GM12864 (cell line): Measurements from ENCODE around the gene TPSD1.
"Not testable (repeated sequence)": the region's sequence is repeated elsewhere in the genome, so short reads cannot be mapped to it uniquely, and the experiment has no call there.

Experiments
- DNase-seq: peaks from one replicate; pipeline ENCODE4 v3.0.0-alpha.2; 2011; ENCODE audit warnings: low read depth
- H3K4me3 ChIP-seq: 2 replicates; pipeline ENCODE4 v1.5.1; 2011; ENCODE audit warnings: mild to moderate bottlenecking, low read depth, low read length, control low read depth
- TF ChIP-seq, protein P1 (sequence below): IDR thresholded peaks from 2 replicates; pipeline ENCODE4 v1.5.1; 2011; ENCODE audit warnings: low read depth, mild to moderate bottlenecking, moderate library complexity, low read length, control low read depth, inconsistent platforms; ENCODE audit errors: missing control alignments

Gene TPSD1

DNA sequence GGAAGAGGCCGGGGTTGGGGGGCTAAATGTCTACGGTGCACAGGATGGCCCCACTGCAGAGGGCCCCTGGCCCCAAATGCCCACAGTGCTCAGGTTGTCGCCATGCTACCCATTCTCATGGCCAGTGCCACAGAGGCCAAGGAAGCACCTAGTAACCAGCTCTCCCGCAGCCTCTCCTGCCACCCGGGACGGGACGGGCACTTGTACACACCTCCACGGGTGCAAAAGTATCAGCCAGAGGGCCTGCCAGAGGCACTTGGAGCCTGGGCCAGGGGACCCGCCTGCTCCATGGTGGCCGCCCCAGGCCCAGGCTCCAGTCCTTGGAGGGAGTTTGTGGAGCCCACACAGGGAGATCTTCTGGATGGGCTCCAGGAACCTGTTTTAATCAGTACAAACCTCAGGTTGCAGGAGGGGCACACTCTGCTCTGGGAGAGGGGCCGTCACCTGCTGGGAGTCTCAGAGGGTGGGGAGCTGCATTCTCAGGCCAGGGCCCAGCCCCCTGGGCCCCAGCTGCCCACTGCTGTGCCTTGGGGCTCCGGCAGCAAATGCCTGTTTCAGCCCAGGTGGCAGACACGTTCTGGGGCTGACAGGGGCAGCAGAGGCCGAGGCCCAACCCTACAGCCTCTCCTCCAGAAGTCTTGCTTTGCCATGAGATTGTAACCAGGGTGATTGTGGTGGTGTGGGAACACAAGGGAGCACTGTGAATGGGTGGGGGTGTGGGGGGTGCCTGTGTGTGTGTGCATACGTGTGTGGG lies 7.9 kb downstream of the TPSD1 start:
- H3K4me3 ChIP-seq = no peak overlapping the region
- TF ChIP-seq, protein P1, sequence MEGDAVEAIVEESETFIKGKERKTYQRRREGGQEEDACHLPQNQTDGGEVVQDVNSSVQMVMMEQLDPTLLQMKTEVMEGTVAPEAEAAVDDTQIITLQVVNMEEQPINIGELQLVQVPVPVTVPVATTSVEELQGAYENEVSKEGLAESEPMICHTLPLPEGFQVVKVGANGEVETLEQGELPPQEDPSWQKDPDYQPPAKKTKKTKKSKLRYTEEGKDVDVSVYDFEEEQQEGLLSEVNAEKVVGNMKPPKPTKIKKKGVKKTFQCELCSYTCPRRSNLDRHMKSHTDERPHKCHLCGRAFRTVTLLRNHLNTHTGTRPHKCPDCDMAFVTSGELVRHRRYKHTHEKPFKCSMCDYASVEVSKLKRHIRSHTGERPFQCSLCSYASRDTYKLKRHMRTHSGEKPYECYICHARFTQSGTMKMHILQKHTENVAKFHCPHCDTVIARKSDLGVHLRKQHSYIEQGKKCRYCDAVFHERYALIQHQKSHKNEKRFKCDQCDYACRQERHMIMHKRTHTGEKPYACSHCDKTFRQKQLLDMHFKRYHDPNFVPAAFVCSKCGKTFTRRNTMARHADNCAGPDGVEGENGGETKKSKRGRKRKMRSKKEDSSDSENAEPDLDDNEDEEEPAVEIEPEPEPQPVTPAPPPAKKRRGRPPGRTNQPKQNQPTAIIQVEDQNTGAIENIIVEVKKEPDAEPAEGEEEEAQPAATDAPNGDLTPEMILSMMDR = no peak
- no peak for DNase-seq

DNA sequence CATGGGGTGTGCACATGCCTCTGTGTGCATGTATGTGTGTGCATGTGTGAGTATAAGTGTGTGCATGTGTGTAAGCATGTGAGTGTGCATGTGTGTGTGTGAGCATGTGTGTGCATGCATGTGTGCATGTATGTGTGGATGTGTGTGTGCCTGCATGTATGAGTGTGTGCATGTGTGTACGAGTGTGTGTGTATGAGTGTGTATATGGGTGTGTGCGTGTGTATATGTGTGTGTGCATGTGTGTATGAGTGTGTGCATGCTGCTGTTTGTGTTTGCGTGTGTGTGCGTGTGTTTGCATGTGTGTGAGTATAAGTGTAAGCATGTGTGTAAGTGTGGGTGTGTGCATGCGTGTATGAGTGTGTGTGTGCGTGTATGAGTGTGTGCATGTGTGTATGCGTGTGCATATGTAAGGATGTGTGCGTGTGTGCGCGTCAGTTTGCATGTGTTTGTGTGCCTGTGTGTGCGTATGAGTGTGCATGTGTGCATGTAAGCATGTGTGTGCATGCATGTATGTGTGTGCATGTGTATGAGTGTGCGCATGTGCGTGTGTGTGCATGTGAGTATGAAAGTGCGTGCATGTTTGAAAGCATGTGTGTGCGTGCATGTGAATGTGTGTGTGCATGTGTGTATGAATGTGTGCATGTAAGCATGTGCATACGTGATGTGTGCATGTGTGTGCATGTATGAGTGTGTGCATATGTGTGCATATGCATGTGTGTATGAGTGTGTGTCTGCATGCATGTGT lies 8.6 kb downstream of the TPSD1 start:
- DNase-seq = no peak
- TF ChIP-seq, protein P1 = no peak
- H3K4me3 ChIP-seq = no peak overlapping the region

DNA sequence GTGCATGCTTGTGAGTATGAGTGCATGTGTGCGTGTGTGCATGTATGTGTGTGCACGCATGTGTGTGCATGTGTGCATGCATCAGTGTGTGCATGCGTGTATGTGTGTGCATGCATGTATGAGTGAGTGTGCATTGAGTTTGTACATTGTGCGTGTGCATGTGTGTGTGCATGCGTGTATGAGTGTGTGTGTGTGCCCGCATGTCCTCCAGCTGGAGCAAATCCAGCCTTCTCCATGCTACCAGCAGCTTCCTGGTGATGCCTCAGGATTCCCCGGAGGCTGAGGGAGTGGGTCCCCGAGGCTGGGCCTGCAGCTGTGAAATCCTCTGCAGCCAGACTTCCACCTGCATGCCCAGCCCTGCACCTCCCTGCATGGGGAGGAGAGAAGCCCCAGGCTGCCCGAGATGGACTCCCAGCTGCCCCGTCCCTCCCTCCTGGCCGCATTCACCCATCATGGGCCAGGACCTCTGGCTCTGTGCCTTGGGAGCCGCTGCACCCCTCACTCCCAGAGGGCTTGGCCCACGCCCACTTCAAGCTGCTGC lies 9.3 kb downstream of the TPSD1 start:
- DNase-seq = no peak
- H3K4me3 ChIP-seq = no peak overlapping the region
- TF ChIP-seq, protein P1 = no peak

DNA sequence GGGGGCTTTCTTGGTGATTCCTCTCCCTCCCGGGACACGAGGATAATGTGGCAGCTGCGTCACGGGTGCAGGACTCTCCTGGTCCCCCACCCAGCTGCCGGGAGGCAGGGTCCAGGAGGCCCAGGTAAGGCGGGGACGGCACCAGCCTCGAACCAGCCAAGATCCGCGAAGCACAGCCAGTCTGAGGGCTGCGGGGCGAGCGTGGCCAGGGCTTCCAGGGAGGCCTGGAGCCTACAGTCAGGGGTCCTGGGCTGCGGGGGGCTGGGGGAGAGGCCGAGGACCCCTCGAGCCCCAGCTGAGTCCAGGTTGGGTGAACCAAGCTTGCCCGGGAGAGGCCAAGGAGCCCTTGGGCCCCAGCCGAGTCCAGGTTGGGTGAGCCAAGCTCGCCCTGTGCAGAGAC lies 10.0 kb downstream of the TPSD1 start:
- DNase-seq = no peak
- H3K4me3 ChIP-seq = no peak overlapping the region
- TF ChIP-seq, protein P1 = no peak

DNA sequence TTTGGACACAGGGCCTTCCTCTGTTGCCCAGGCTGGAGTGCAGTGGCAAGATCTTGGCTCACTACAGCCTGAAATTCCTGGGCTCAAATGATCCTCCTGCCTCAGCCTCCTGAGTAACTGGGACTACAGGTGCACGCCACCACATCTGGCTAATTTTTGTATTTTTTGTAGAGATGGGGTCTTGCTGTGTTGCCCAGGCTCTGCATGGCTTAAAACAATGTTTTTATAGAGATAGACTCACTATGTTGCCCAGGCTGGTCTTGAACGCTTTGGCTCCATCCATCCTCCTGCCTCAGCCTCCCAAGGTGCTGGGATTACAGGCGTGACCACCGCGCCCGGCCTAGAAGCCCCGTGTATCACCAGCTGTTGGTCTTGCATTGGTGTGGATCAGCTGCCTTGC lies 13.5 kb downstream of the TPSD1 start:
- not testable (repeated sequence) for DNase-seq, H3K4me3 ChIP-seq

DNA sequence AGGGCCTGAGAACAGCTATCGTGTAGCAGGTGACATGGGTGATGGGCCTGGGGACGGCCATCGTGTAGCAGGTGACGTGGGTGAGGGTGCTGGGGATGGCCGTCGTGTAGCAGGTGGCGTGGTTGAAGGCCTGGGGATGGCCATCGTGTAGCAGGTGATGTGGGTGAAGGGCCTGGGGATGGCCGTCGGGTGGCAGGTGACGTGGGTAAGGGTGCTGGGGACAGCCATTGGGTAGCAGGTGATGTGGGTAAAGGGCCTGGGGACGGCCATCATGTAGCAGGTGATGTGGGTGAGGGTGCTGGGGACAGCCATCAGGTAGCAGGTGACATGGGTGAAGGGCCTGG lies 15.5 kb downstream of the TPSD1 start:
- TF ChIP-seq, protein P1 = no peak
- DNase-seq = no peak
- H3K4me3 ChIP-seq = no peak overlapping the region

DNA sequence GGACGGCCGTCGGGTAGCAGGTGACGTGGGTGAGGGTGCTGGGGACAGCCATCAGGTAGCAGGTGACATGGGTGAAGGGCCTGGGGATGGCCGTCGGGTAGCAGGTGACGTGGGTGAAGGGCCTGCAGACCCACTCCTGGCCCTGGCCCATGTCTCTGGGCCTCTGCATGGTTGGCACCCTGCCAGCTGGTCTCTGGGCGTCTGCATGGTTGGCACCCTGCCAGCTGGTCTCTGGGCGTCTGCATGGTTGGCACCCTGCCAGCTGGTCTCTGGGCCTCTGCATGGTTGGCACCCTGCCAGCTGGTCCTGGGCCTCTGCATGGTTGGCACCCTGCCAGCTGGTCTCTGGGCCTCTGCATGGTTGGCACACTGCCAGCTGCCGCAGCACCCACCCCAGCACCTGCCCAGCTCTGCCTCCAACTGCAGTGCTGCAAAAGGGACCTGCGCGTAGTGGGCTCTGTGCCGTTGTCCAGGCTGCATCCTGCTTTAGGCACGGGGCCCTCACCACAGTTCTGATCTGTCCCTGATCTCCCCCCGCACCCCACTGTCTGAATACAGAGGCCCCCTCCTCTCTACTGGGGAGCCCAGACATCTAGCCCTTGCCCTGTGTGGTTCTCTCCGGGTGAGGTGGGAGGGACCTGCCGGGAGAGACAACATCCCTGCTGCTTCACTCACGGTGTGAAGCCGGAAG lies 16.0 kb downstream of the TPSD1 start:
- H3K4me3 ChIP-seq, DNase-seq: not testable (repeated sequence)
